Glomerular visceral epithelial cell (primary cell): Measurements from ENCODE around the gene INPP4A.
A peak's percentile ranks its signal among the peaks of the same experiment; 100 is the strongest.

Source experiments
- DNase-seq: peaks from one replicate; pipeline ENCODE4 v3.0.0-alpha.2; 2016; ENCODE audit errors: extremely low spot score

The INPP4A gene

DNA sequence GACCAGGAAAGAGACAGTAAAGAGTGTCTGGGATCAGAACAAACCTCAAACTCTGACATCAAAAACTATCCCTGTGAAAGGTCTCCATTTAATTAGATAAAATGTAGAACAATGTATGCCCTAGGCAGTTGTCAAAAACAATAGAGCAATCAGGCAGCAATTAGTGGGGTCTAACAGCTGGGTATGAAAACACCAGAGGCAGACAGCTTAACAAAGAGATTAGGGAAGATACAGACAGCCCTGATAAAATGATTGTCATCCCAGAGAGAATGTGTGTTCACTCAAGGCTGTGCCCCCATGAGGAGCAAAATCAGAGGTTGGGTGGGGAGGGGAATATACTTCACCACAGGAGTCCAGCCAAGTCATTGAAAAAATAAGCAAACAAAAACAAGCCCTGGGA lies 50.0 kb downstream of the INPP4A start:
- DNase-seq = no peak

GRCh38 chr2:98496750-98497493 lies 52.3 kb downstream of the INPP4A start:
- DNase-seq = no peak

DNA sequence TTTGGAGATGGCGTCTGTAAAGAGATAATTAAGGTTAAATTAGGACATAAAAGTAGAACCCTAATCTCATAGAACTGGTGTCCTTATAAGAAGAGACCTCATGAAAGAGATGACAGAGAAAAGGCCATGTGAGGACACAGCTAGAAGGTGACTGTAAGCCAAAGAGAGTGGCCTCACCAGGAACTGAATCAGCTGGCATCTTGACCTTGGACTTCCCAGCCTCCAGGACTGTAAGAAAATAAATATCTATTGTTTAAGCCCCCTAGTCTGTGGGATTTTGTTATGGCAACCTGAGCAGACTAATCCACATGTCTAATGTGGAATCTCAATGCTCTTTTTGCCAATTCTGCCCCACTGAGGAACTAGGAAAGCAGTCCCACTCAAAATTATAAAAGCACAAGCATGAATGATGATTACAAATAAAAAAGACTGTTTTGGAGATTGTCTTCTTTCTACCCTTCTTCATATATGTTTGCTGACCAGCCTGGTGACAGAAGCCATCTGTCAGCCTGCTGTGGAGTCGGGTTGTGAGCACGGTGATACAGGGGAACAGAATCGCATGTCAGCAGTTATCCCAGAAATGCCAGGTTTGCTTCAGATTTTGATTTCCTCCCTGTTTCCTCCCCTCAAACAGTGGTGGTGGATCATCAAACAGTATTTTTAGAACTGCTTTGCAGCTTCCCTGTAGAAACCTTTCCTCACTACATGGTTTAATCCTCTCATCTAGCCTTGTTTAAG lies 54.2 kb downstream of the INPP4A start:
- no peak for DNase-seq

GRCh38 chr2:98500561-98500960 lies 55.9 kb downstream of the INPP4A start:
- DNase-seq = no peak

DNA sequence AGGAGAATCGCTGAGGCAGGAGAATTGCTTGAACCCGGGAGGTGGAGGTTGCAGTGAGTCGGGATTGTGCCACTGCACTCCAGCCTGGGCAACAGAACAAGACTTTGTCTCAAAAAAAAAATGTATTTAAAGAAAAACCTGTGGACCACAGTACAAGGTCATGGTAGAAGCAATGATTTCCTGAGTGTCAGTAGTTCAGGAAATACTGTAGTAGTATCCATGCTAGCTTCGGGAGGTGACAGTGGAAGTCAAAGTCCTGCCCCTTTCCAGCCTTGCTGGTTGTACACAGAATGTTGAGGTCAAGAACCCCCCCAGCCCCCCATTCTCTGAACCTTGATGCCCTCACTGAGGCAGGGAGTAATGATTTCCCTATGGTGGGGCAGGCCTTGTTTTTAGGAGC lies 56.6 kb downstream of the INPP4A start:
- DNase-seq = no peak

DNA sequence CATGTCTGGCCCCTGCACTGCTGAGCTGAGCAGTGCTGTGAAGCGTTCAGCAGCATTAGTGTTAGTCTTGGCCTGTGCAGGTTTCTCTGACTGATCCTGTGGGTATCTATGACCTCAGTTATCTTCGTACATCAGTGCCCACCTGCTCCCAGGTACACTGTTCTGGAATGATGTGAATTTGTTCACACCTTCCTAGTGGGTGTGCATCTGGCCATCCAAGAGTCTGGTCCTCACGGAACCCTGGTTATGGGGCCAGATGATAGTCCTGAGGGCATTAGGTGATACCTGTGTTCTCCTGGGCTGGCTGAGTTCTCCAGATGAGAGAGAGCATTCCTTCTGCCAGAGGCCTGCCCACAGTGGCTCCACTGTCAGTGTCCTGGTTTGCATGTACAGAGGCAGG lies 57.2 kb downstream of the INPP4A start:
- no peak for DNase-seq

- DNase-seq = peak; percentile 48
Measured at GRCh38 chr2:98502556-98503335, 58.1 kb downstream of the INPP4A start.

GRCh38 chr2:98503481-98504105 lies 58.9 kb downstream of the INPP4A start:
- no peak for DNase-seq

- DNase-seq = no peak
Measured at GRCh38 chr2:98504381-98505109, 59.9 kb downstream of the INPP4A start.

DNA sequence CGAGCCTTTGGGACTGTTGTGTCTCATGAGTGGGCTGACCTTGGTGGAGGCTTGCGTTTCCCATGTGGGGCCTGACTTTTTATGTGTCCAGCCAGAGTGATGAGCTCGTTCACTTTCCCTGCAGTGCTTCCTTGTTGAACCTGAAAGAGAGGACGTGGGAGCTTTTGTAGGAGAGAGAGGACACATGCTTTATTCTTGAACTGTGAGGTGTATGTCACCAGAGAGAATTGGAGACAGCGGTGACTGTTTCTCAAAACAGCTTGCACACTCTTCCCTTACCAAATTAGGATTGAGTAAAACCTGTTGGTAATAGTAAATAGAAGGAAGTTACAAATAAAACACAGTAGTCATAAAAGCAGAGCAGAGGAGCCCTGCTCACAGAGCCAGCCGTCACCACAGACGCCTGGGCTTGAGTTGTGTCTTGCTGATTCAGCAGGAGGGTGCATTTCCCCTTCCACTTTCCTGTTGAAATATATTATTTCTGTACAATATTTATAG lies 60.7 kb downstream of the INPP4A start:
- DNase-seq = no peak

GRCh38 chr2:98505971-98506664 lies 61.5 kb downstream of the INPP4A start:
- DNase-seq = no peak

- no peak for DNase-seq
Measured at GRCh38 chr2:98506881-98507280, 62.2 kb downstream of the INPP4A start.

- DNase-seq = no peak
Measured at GRCh38 chr2:98507461-98507860, 62.8 kb downstream of the INPP4A start.

DNA sequence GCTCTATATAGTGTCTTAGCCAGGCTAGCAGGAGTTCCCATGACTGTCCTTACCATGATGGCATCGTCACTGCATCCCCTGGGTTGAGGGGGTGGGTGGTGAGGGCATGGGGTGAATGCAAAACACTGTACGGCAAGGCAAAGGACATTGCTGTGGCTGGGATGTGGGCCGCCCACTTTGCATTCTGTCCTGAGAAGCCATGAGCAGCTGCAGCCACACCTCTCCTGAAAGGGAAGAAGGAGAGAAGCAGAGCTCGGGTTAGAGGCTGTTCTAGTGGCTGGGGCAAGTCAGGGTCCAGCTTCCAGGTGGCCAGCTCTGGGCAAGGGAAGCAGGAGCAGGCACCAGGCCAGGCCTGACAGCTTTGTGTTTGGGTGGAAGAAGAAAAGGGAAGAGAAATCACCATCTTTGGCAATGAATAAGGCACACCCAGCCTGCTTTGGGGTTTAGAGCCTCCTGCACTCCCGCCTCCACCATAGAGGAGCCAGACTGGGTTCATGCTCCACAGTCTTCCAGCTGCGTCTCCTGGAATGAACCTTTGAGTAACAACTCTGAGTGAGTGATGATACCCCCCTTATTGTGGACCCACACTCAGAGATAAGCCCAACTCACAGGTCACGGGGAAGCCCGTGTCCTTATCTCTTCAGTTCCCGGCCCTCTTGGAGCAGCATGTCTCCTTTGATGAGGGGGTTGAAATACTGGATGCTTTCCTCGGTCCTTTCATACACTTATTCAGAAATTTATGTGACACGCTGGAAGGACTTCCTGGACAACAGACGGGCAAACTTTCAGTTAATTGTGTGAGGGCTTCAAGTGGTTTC lies 63.4 kb downstream of the INPP4A start:
- no peak for DNase-seq

GRCh38 chr2:98508709-98509066 lies 64.0 kb downstream of the INPP4A start:
- DNase-seq = no peak

- DNase-seq = no peak
Measured at GRCh38 chr2:98509542-98510321, 65.1 kb downstream of the INPP4A start.

DNA sequence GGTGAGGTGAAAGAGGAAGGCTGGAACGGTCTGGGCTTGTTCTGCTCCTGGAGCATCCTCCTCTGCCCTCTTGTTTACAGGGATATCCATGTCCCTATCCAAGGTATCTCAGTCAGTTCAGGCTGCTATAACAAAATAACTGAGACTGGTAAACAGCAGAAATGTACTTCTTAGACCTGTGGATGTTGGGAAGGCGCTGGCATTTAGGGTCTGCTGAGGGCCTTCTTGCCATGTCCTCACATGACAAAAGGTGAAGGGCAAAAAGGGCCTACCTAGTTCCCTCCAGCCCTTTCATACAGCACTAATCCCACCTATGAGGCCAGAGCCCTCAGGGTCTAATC lies 65.6 kb downstream of the INPP4A start:
- DNase-seq = no peak

- DNase-seq = no peak
Measured at GRCh38 chr2:98511981-98512380, 67.3 kb downstream of the INPP4A start.

DNA sequence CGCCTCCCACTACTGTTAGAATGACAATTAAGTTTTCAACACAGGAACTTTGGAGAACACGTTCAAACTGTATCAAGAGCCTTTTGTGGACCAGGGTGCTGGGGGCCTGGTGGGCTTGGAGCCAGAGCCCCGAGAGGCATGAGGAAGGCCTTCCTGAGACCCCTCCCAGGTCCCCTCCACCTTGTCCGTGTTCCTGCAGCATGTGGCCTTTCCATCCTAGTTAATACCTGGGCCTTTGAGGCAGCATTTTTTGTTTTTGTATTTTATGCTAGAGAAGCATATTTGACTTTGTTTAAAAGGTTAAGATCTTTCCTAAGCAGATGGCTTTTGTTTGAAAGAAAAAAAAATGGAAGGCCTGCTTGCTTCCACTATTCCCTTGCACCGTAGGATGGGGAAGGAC lies 68.0 kb downstream of the INPP4A start:
- DNase-seq = no peak
